Upper lobe of left lung (tissue), 4 donors: ENCODE results near the gene MPI.

Experiments
- EP300 ChIP-seq, 4 donors: sonication (generic); formaldehyde crosslinking; IDR thresholded peaks; one replicate each; pipeline ENCODE4 v1.5.1; 2017; ENCODE audit warnings: antibody characterized with exemption in 4 of 4, control low read depth in 2 of 4
- POLR2A ChIP-seq, 4 donors: fragments of 450-650 bp; IDR thresholded peaks; one replicate each; pipeline ENCODE4 v1.5.1; 2016 to 2017; ENCODE audit warnings: antibody characterized with exemption in 4 of 4, mild to moderate bottlenecking in 2 of 4
- POLR2AphosphoS5 ChIP-seq, 2 donors: sonication (generic); formaldehyde crosslinking; IDR thresholded peaks; one replicate each; pipeline ENCODE4 v1.5.1; 2017; ENCODE audit warnings: antibody characterized with exemption in 2 of 2
- TF ChIP-seq, protein P1 (sequence below), 6 experiments: fragments of 450-650 bp in 4 of 6; fragments of 200-600 bp in 2 of 6; sonication (generic) in 2 of 6; IDR thresholded peaks; one replicate each; pipeline ENCODE4 v1.5.1; 2016 to 2019; ENCODE audit warnings: antibody characterized with exemption in 6 of 6

DNA sequence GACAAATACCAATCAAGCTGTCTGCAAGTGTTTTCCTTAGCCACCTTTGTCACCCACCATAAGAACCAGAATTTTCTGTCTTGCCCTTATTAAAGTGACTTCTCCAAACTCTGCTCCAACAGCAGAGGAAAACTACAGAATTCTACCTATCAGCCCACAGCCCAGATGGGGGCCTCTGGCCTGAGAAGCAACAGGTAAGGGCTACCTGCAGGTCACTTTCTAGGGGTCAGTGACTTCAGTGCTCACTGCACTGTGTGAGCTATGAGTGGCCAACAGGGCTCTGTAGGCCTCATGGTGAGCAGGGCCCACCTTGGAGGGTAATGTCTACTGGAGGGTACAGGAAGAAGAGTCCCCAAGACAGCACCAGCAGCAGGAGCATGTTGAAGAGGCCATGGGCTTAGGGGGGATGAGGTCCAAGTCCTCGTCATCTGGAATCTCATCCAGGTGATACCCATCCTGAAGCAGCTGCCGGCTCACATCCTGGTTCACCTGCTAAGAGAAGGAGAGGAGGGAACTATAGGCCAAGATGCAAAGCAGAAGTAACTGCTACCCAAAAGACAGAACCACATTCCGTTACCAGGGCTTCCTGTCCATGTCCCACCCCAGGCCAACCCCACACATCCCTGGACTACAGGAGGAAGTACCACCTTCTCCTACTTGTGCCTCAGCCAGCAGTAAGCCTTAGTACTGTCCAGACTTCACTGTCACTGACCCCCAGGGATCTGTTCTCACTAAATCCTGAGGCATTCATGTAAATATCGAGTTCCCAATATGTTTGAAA lies 12.6 kb downstream of the MPI start:
- TF ChIP-seq, protein P1, sequence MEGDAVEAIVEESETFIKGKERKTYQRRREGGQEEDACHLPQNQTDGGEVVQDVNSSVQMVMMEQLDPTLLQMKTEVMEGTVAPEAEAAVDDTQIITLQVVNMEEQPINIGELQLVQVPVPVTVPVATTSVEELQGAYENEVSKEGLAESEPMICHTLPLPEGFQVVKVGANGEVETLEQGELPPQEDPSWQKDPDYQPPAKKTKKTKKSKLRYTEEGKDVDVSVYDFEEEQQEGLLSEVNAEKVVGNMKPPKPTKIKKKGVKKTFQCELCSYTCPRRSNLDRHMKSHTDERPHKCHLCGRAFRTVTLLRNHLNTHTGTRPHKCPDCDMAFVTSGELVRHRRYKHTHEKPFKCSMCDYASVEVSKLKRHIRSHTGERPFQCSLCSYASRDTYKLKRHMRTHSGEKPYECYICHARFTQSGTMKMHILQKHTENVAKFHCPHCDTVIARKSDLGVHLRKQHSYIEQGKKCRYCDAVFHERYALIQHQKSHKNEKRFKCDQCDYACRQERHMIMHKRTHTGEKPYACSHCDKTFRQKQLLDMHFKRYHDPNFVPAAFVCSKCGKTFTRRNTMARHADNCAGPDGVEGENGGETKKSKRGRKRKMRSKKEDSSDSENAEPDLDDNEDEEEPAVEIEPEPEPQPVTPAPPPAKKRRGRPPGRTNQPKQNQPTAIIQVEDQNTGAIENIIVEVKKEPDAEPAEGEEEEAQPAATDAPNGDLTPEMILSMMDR (IDR thresholded peaks at IDR 0.05), result no peak
- TF ChIP-seq POLR2A (IDR thresholded peaks at IDR 0.05), result no peak
- no peak for TF ChIP-seq EP300 (IDR thresholded peaks at IDR 0.05)
- no peak for TF ChIP-seq POLR2AphosphoS5 (IDR thresholded peaks at IDR 0.05)
